GM20000 (cell line): ENCODE data around the gene TRIM46.
A peak's percentile ranks its signal among the peaks of the same experiment; 100 is the strongest.

Experiments used
- DNase-seq: peaks from one replicate; pipeline ENCODE4 v3.0.0; 2012; ENCODE audit warnings: low spot score
- TF ChIP-seq, protein P1 (sequence below): IDR thresholded peaks from 2 replicates; pipeline ENCODE4 v1.5.1; 2012; ENCODE audit warnings: mild to moderate bottlenecking, control low read depth; ENCODE audit errors: extremely low read depth, missing control alignments

Gene TRIM46

DNA sequence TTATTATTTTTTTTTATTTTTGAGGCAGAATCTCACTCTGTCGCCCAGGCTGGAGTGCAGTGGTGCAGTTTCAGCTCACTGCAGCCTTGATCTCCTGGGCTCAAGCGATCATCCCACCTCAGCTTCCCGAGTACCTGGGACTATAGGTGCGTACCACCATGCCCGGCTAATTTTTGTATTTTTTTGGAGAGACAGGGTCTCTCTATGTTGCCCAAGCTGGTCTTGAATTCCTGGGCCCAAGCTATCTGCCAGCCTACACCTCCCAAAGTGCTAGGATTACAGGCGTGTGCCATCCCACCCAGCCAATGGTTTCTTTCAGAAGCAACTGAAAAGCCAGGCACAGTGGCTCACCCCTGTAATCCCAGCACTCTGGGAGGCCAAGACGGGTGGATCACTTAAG lies 2.8 kb upstream of the TRIM46 start:
- DNase-seq: no peak

GRCh38 chr1:155171836-155172731 lies 1.6 kb upstream of the TRIM46 start:
- TF ChIP-seq, protein P1, sequence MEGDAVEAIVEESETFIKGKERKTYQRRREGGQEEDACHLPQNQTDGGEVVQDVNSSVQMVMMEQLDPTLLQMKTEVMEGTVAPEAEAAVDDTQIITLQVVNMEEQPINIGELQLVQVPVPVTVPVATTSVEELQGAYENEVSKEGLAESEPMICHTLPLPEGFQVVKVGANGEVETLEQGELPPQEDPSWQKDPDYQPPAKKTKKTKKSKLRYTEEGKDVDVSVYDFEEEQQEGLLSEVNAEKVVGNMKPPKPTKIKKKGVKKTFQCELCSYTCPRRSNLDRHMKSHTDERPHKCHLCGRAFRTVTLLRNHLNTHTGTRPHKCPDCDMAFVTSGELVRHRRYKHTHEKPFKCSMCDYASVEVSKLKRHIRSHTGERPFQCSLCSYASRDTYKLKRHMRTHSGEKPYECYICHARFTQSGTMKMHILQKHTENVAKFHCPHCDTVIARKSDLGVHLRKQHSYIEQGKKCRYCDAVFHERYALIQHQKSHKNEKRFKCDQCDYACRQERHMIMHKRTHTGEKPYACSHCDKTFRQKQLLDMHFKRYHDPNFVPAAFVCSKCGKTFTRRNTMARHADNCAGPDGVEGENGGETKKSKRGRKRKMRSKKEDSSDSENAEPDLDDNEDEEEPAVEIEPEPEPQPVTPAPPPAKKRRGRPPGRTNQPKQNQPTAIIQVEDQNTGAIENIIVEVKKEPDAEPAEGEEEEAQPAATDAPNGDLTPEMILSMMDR: no peak
- DNase-seq: peak; percentile 7

More for the DNA sequence above, 2.8 kb upstream of the TRIM46 start:
- TF ChIP-seq, protein P1: no peak

DNA sequence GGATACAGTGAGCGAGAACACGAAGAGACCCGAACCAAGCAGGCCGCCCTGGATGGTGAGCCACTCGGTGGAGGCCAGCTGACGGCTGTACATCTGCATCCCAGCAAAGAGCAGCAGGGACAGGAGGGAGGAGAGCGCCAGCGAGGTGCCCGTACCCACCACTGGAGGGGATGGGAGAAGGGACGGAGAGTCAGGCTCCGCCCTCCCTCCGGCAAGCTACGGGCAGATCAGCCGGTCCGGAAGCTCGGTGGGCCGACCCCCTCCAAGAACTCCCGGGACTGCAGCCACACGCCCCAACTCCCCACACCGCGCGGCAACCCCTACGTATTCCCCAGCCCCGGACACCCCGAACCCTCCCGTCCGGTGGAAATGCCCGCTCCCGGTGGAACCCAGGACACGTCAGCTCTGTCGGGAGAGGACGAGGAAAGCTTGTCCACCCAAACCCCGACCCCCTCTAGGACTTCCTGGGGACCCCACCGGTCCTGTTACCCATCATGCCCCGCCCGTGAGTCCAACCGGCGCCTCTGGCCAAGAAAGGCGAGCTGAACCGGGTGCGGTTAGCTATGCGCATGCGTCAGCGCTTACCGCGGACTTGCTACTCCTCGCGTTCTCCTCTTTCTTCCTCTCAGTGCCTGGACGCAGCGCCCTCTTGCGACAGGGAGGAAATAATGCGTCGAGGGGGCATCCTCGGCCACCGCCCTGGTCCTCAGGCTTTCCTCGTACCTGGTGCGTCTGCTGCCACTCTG lies 744 bp upstream of the TRIM46 start, which contains the start of gene KRTCAP2:
Gene KRTCAP2 (minus strand): TSS at position 573 of the 746 bp plus-strand sequence. CDS start 80 bp downstream, at position 493.
- peak; percentile 97 for DNase-seq
- TF ChIP-seq, protein P1: peak; percentile 95

DNA sequence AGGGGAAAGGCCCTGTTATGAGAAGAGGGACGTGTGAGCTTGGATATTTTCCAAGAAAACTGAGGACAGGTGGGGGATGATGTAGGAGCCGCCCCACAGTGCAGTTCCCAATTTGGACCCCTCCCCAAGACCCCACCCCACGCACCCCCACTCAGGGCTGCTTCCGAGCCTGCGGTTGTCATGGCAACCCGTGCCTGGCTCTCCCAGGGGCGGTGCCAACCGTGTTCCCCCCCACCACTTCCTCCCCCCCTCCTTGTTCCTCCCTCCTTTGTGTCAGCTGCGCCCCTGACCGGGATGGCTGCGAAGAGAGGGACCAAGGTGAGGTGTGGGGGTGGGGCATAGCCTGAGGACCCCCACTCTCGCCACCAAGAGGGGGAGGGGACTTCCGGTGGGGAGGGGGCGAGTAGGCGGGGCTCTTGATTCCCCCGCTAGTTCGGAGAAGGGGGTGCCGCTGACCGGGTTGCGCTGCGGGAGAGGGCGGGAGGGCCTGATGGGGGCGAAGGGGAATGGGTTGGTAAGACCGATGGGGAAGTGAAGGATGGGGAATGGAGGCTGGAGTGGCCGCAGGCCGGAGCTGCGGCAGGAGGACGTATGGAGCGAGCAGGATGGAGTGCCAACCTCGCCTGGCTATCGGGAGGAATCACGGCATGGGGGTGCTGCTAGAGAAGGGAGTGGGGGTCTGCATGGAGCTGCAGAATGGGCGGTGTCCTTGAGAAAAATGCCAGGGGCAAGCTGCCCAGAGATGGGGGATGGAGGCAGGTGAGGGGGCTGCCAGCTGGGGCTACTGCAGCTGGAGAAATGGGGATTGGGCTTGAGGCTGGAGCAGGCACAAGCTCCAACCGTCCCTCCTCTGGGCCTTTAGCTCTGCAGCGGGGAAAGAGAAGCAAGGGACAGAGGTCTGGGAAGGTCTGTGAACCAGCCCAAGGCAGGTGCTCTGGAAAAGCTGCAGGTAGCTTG lies 953 bp downstream of the TRIM46 start:
- DNase-seq: peak; percentile 36
- TF ChIP-seq, protein P1: no peak

- peak; percentile 14 for DNase-seq
- TF ChIP-seq, protein P1: no peak
These were observed 1.8 kb downstream of the TRIM46 start for GRCh38 chr1:155175281-155175926.

GRCh38 chr1:155175927-155176371 lies 2.3 kb downstream of the TRIM46 start:
- no peak for DNase-seq
- TF ChIP-seq, protein P1: no peak
